H1 (cell line): ENCODE data around the gene CPLX1. TPM values are rescaled to one million over a fixed set of nuclear protein-coding genes. Genes with fewer than 3 reads are reported as not detected.

Source experiments
- BACH1 ChIP-seq: IDR thresholded peaks from 2 replicates; pipeline ENCODE4 v1.6.1; 2012; ENCODE audit warnings: low read length, improper control_type of control experiment
- E2F6 ChIP-seq: IDR thresholded peaks from 2 replicates; pipeline ENCODE4 v1.6.1; 2012; ENCODE audit warnings: inconsistent platforms
- EGR1 ChIP-seq: IDR thresholded peaks from 2 replicates; pipeline ENCODE4 v1.6.1; 2011; ENCODE audit warnings: low read depth, low read length, borderline replicate concordance
- KDM4A ChIP-seq: IDR thresholded peaks from one replicate; pipeline ENCODE4 v1.7.1; 2012; ENCODE audit warnings: low read depth, mild to moderate bottlenecking, moderate library complexity, low read length, inconsistent platforms; ENCODE audit not compliant: severe bottlenecking
- MAX ChIP-seq: IDR thresholded peaks from 2 replicates; pipeline ENCODE4 v1.6.1; 2012; ENCODE audit warnings: inconsistent platforms
- NANOG ChIP-seq: IDR thresholded peaks from 2 replicates; pipeline ENCODE4 v1.6.1; 2011; ENCODE audit warnings: low read length, low read depth, mild to moderate bottlenecking, inconsistent platforms; ENCODE audit not compliant: insufficient read depth, poor library complexity, severe bottlenecking
- SIN3A ChIP-seq, 2 experiments: IDR thresholded peaks in 1 of 2; conservative IDR thresholded peaks in 1 of 2; 2 replicates each; pipeline ENCODE4 v1.6.1; 2011 to 2012; ENCODE audit warnings: low read length in 2 of 2, improper control_type of control experiment in 1 of 2, low read depth in 1 of 2, mild to moderate bottlenecking in 1 of 2
- SP1 ChIP-seq: IDR thresholded peaks from 2 replicates; pipeline ENCODE4 v1.6.1; 2011; ENCODE audit warnings: low read depth, low read length
- polyA plus RNA-seq, 7 experiments: library from polyadenylated mRNA; depleted of rRNA in 3 of 7; stranded (reverse) in 5 of 7; unstranded in 2 of 7; fragments of >200 nt in 5 of 7; fragments of 200-250 nt in 2 of 7; gene quantifications; 1 replicate in 5 of 7; 2 replicates in 1 of 7; 4 replicates in 1 of 7; pipeline versions ENCODE4 v1.2.1 to v1.2.3, GENCODE V29; 2011 to 2013; ENCODE audit warnings: missing spikeins in 2 of 7, mixed read lengths in 2 of 7
- total RNA-seq: library from RNA; stranded (reverse); fragmentation: NEBNext Ultra II Directional; extraction: Animal tissue kit (Norgen Biotek cat#: 25700); gene quantifications from 2 replicates; pipeline ENCODE4 v1.2.1, GENCODE V29; 2021

Gene CPLX1
- total and polyA plus RNA-seq, 2 of the 8 experiments (the other 6 are each of a cell fraction or from before 2014, with no cell fraction given): 0.32 to 0.56 TPM

- peak; percentile 36; the same call in 1 of the 2 replicates for TF ChIP-seq E2F6
- peak in 1 of 2 experiments; percentile 58; a peak in 1 of 4 replicates for TF ChIP-seq SIN3A (conservative IDR thresholded peaks at IDR 0.05 in 1 of 2, IDR thresholded peaks at IDR 0.05 in 1 of 2; ENCODE audit: low read depth in 1 of 2, low read length in 2 of 2)
- 0 out of 2 replicates have a peak, but pooled peaks have one; percentile 22 for TF ChIP-seq EGR1
- TF ChIP-seq SP1: 0 out of 2 replicates have a peak, but pooled peaks have one; percentile 22
- TF ChIP-seq KDM4A: peak; percentile 26
- peak; percentile 80 for TF ChIP-seq BACH1
- TF ChIP-seq NANOG: peak; percentile 89
- TF ChIP-seq MAX: peak; percentile 77
Observed at GRCh38 chr4:785332-786073, 40.4 kb downstream of the CPLX1 start (continued).
